ENCODE measurements around the gene STMP1.
"Not testable (repeated sequence)": the region's sequence is repeated elsewhere in the genome, so short reads cannot be mapped to it uniquely, and the experiment has no call there.

Gene STMP1

GRCh38 chr7:135662373-135663114, at the start of gene STMP1:
Gene STMP1, plus strand, starts transcription at chr7:135662514.
- peak; percentile 98 for DNase-seq

- no peak for DNase-seq
Measured at GRCh38 chr7:135616136-135616535, 46.2 kb upstream of the STMP1 start.

- no peak for DNase-seq
Measured at GRCh38 chr7:135617781-135618180, 44.5 kb upstream of the STMP1 start.

- DNase-seq = no peak
Measured at GRCh38 chr7:135618510-135618909, 43.8 kb upstream of the STMP1 start.

- no peak for DNase-seq
Measured at GRCh38 chr7:135620447-135620846, 41.9 kb upstream of the STMP1 start.

- DNase-seq = no peak
Measured at GRCh38 chr7:135620980-135621850, 41.1 kb upstream of the STMP1 start.

- DNase-seq = no peak
Measured at GRCh38 chr7:135634191-135634878, 28.0 kb upstream of the STMP1 start.

GRCh38 chr7:135639690-135640089, 22.6 kb upstream of the STMP1 start:
- not testable (repeated sequence) for DNase-seq

- no peak for DNase-seq
Measured at GRCh38 chr7:135644154-135644553, 18.2 kb upstream of the STMP1 start.

GRCh38 chr7:135644729-135645128, 17.6 kb upstream of the STMP1 start:
- no peak for DNase-seq

- DNase-seq = no peak
Measured at GRCh38 chr7:135645296-135645904, 16.9 kb upstream of the STMP1 start.

GRCh38 chr7:135647755-135648154, 14.6 kb upstream of the STMP1 start:
- DNase-seq = no peak

GRCh38 chr7:135648235-135648634, 14.1 kb upstream of the STMP1 start:
- DNase-seq = no peak

GRCh38 chr7:135650831-135651573, 11.3 kb upstream of the STMP1 start:
- DNase-seq = no peak

- DNase-seq = no peak
Measured at GRCh38 chr7:135653340-135654080, 8.8 kb upstream of the STMP1 start.

- DNase-seq = no peak
Measured at GRCh38 chr7:135658564-135658963, 3.8 kb upstream of the STMP1 start.

GRCh38 chr7:135659159-135659846, 3.0 kb upstream of the STMP1 start:
- DNase-seq = no peak

- no peak for DNase-seq
Measured at GRCh38 chr7:135661311-135662122, 797 bp upstream of the STMP1 start.

- DNase-seq = no peak
Measured at GRCh38 chr7:135662123-135662372, 266 bp upstream of the STMP1 start.

- DNase-seq = no peak
Measured at GRCh38 chr7:135664046-135664589, 1.8 kb downstream of the STMP1 start.
